NCI-H2196 treated with DMSO at 0.1 percent for 48 hours (cell line): ENCODE measurements around the gene SGPL1.

Experiments used
- DNase-seq: peaks from one replicate; lab custom pipeline; 2025; ENCODE audit not compliant: unreplicated experiment; lab: John Stamatoyannopoulos, UW

SGPL1 gene

GRCh38 chr10:70780370-70780760 lies 35.4 kb upstream of the SGPL1 start:
- DNase-seq = no peak

DNA sequence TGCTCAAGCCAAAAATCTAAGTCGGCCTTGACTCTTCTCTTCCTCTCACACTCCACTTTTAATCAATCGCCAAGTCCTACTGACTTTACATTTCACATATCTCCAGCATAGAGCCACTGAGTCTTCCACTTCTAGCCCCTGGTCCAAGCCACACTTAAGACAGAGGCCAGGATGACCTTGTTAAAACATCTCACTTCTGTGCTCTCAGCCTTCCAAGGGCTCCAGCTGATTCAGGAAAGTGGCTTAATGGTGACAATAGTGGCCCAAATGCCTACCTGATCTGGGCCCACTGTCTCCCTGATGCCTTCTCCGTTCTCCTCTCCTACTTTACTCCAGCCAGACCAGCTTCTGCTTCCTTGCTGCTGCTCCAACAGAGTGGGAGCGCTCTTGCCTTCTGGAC lies 35.0 kb upstream of the SGPL1 start:
- DNase-seq = no peak

GRCh38 chr10:70781461-70782051 lies 34.2 kb upstream of the SGPL1 start:
- no peak for DNase-seq

DNA sequence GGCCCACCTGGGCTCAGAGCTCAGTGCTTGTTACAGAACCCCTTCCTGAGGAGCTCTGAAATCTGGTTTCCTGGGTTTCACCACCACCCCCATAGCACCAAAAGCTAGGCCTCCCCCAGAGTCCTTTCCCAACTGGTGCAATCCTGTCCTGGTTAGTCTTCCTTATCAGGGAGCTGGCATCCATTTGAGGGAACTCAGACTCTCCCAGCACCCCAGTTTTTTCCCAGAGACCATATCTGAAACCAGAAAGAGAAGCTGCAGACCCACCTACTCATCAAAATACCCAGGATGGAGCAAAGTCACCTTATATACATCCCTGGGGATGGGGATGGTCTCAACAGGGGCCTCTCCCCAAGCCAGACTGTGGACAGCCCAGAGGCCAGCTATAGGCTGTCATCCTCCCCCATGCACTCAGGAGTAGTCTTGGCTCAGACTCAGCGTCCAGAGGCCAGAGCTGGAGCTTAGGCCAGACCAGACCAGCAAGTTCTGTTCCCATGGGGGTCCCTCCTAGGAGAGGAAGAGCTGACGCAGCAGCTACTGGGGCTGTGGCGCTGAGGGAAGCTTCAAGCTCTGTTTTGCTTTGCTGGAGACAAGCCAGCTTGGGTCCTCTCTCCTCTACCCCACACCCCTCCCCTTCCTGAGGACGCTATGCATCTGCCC lies 33.5 kb upstream of the SGPL1 start:
- DNase-seq = no peak

DNA sequence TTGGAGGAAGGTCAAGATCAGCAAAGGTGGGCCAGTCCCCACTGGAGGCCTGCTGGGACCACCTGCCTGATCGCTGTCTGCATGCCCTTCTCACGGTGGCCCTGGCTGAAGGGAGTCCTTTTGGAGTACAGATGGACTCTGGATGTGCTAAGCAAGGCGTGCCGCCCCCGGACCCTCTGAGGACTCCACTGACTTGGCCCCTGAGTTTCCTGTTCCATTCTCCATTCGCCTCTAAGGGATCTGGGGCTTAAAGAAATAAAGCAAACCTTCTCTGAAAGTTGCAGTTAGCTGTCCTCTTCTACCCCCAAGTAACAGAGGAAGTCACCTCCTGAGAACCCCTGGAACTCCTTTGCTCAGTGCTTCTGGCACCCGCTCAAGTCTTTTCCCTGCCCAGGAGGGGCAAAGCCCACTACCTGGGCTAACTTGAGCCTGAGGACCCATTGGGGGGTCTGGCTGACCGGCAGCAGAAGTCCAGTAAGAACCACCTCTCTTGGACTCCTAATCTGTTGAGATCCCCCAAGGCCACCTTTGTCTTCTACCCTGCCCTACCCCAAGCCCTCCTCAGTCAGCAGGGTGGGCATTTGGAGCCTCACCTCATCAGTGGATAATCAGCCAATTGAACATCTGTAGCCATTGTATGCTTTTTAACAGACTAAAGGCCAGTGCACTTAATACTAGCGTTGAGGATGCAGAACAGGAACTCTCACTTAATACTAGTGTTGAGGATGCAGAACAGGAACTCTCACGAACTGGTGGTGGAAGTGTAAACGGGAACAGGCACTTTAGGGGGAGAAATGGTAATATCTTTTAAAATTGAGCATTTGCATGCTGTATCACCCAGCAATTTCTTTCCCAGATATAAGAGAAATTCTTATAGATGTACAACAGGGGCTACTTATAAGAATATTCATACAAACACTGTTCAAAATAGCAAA lies 32.7 kb upstream of the SGPL1 start:
- no peak for DNase-seq

- no peak for DNase-seq
Measured at GRCh38 chr10:70784016-70784415, 31.7 kb upstream of the SGPL1 start.

GRCh38 chr10:70784471-70784870 lies 31.3 kb upstream of the SGPL1 start:
- DNase-seq = no peak

DNA sequence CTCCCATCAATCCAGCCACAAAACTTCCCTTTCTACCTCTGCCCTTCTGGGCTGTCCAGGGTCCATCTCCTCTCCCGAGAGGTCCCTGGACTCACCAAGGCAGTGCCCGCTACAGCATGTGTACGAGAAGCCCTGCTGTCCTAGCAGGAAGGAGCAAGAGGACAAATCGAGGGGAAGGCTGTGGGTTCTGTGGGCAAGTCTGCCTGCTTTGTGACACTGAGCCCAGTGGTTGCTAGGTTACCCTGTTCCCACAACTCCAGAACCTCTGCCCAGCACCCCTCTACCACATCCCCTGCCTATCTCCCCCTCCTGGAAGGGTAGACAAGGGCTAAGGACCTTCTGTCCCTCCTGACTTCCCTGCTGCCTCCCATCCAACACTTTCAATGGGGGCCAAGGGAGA lies 30.6 kb upstream of the SGPL1 start, which contains the start of gene TBATA:
TSS of gene TBATA (minus strand) at position 188 of the 400 bp plus-strand sequence. CDS start 1,998 bp downstream, outside the sequence.
- DNase-seq = no peak

- DNase-seq = no peak
Measured at GRCh38 chr10:70786799-70787415, 28.8 kb upstream of the SGPL1 start.

- DNase-seq = no peak
Measured at GRCh38 chr10:70791386-70792039, 24.2 kb upstream of the SGPL1 start.

GRCh38 chr10:70795613-70796012 lies 20.1 kb upstream of the SGPL1 start:
- DNase-seq = no peak

DNA sequence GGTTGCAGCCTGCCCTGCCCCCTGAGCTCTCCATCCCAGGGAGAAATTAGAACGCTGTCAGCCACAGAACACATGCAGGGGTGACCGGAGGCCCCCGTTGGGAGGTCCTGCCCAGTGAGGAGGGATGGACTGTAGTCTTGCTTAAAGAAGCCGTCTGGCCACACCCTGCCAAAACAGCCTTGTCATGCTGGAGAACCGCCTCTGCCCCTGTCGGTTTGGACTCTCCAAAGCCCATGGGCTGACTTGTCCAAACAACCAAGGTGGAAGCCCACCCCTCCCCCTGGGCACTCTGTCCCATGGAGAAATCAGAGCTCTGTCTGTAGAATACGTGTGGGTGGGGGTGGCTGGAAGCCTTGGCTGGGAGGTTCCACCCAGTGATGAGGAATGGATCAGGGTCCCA lies 17.9 kb upstream of the SGPL1 start:
- no peak for DNase-seq

GRCh38 chr10:70799124-70799523 lies 16.6 kb upstream of the SGPL1 start:
- no peak for DNase-seq

DNA sequence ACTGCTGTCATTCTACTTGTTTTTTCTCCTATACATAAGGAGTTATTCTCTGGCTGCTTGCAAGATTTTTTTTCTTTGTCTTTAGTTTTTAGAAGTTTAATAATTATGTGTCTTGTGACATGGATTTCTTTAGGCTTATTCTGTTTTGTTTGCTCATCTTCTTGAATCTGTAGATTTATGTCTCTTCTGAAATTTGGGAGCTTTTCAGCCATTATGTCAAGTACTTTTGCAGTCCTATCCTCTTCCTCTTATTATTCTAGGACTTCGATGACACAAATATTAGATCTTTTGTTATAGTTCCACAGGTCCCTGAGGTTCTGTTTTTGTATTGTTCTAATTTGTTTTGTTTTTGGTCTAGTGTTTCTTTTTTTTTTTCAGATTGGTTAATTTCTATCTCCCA lies 13.9 kb upstream of the SGPL1 start:
- DNase-seq = no peak

GRCh38 chr10:70803775-70804420 lies 11.8 kb upstream of the SGPL1 start:
- peak; percentile 55 for DNase-seq

GRCh38 chr10:70804421-70804808 lies 11.3 kb upstream of the SGPL1 start:
- no peak for DNase-seq

DNA sequence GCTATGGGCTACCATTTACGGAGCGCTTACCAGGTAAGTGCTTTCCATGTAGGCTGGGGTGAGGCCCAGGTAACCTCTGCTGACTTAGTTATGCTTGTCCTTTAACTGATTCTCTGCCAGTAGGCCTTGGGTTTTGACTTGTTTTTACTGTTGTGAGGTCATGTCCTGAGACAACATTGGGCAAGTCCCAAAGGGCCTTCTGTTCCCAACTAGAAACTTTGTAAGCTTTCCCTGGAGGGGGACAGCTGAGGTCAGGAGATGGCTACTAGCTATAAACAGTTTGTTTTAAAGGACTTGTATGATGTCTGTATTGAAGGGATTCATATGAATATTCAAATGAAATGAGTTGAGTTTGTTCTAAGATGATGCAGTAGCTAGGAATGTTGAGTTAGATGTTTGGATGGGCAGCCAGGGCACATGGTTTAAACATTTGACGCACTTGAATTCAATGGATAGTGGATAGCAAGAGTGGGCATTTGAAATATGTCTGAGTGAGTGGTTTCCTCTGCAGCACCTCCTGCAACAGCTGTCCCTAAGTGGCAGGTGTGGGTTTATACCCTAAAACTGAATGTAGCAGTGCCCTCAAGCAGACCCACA lies 10.0 kb upstream of the SGPL1 start:
- no peak for DNase-seq

- no peak for DNase-seq
Measured at GRCh38 chr10:70806841-70807240, 8.9 kb upstream of the SGPL1 start.

GRCh38 chr10:70807556-70807955 lies 8.2 kb upstream of the SGPL1 start:
- DNase-seq = no peak

DNA sequence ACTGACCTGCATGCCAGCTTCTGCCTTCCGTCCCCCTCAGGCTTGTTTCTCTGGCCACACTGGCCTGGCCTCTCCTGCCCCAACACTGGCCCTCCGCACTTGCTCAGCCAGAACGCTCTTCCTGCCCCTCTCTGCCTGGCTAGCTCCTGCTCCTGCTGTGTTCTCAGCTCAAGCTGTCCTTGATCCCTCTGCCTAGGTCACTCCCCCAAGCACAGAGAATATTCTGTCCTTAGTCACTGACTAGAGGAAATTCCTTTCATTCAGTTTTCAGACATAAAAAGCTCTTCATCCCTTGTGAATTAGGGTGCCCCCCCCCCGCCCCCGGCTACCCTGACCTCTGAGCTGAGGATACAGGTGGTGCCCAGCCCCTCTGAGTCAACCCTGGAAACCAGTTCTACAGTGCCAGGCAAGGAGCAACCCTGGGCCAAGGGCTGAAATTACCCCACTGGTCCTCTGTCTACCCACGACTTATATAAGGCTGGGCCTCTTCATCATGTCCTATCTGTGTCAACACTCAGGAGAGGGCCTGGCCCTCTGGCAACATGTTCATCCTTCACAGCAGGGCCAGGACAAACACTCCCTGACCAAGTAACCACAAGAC lies 6.6 kb upstream of the SGPL1 start:
- no peak for DNase-seq
